DMS114 treated with DMSO at 0.1 percent for 48 hours (cell line): ENCODE data around the gene PXMP4.

Experiments
- DNase-seq: peaks from one replicate; lab custom pipeline; 2025; ENCODE audit not compliant: unreplicated experiment; lab: John Stamatoyannopoulos, UW

PXMP4 gene

DNA sequence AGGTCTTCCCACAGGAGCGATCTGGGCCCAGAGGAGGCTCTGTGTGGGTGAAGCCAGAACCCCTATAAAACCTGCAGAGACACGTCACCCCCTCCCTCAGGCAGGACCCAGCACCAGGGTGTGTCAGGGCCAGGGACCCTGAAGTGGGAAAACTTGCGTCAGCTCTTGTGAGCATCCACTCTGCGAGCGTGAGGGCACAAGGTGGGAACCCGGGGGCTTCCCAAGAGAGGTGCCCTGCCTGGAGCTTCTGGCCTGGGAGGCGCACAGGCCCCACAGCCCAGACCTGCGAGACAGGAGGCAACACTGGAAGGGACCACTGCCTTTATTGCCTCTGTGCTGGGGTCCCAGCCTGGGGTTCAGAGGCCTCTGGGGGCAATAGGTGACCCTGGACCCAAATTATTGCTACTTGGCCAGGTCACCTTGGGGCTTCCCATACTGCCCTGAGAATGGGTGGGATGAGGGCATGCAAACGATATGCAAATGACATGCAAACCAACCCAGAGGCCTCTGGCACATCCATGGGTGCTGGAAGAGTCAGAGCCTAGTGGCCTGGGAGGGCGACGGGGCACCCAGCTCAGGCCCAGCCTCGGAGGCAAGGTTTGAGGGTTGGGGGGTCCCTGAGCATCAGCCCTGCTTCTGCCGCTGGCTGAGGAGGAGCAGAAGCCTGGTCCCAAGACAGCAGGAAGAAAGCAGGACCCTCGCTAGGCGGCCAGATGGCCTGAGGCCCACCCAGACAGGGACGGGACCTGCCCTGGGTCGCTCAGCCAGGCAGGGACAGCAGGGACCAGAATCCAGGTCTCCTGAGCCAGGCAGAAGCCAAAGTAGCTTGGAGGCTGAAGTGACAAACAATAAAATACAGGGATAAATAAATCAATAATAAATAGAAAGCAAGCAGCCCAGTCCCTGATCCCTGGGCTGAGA is 63.1 kb downstream of the PXMP4 start:
- no peak for DNase-seq

DNA sequence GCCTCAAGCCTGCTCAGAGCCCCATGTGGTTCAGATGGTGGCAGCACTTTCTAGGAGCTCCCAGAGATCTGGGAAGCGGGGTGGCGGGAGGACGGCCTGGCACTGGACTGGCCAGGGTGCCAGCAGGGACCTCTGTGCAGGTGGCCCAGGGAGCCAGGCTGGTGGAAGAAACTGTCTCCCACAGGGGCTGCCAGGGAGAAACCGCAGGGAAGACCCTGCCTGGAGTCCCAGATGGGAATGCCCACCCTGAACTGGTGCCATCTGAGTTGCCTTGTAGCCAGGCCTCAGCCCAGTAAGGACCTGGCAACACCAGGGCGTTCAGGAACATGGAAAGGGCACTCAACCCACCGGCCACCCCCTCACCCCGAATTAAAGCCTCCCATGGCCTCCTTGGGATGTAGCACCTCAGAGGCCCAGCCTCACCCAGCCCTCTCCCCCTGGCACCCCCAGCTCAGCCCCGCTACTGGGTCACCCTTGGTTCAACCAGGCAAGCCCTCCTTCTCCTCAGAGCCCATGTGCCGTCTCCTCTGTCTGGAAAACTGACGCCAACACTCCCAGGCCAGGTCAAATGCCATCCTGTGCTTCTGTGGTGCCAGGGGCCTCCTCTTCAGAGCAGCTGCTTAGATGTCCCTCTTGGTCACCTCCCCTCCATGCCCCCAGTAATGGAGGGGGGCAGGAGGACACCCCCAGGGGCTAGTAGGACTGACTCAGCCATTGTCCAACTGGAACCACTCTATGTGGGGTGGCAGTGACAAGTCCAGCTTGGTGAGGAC is 63.9 kb downstream of the PXMP4 start:
- no peak for DNase-seq

DNA sequence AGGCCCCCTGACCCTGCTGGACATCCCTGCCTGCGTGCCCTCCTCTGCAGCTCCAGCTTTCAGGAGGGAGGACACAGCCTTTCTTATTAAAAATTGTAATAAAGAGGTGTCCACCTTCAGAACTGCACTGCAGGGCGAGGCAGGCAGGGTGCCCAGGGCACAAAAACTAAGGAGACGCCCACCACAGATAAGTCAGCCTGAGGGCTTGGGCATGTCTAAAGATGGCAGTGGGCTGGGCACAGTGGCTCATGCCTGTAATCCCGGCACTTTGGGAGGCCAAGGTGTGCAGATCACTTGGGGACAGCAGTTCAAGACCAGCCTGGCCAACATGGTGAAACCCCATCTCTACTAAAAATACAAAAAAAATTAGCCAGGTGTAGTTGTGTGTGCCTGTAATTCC is 64.9 kb downstream of the PXMP4 start:
- DNase-seq: no peak

DNA sequence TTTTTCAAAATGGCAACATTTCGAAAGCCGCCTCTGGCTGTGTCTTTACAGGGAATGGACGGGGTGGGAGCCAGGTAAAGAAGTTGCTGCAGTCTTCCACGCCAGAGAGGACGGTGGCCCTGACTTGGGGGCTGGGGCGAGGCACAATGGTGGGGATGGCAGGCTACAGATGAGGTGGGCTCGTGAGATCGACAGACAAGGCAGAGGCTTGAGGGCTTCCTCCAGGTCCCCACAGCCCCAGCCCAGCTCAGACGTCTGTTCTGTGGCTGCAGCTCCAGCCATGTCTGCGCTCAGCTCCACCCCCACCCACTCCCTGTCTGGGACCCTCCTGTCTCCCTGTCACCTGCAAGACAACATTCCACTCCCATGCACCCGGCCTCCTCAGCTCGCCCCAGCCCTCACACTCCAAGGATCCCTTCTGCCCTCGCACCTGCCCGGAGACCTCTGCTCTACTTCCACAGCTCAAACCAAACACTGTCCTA is 65.4 kb downstream of the PXMP4 start:
- DNase-seq: no peak

DNA sequence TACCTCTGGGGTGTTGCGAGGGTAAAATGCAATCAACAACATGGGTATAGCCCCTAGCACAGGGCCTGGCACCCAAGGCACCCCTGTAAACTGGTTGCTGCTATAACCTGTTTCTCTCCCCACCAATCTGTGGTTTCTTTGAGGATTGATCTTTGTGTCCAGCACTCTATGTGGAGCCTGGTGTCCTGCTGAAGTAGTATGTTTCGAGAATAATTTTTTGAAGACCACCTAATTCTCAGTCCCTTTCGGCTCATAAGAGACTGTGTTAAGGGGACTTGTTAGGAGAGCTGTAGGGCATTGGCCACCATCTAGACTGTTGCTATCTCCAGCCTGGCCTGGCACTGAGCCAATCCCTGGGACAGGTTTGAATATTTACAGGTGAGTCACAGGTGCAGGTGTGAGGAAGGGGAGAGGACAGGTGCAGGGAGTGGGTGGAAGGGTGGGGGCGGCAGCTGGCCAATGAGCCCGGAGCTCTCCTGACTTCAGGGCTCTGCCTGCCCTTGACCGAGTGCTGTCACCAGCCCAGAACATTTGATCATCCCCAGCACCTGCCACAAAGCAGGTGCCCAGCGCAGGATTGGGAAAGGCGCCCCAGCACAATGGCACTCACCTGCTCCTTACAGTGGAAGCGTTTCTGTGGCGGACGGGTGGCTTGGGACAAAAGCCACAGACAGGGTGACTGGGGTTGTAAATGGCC is 66.1 kb downstream of the PXMP4 start:
- no peak for DNase-seq

DNA sequence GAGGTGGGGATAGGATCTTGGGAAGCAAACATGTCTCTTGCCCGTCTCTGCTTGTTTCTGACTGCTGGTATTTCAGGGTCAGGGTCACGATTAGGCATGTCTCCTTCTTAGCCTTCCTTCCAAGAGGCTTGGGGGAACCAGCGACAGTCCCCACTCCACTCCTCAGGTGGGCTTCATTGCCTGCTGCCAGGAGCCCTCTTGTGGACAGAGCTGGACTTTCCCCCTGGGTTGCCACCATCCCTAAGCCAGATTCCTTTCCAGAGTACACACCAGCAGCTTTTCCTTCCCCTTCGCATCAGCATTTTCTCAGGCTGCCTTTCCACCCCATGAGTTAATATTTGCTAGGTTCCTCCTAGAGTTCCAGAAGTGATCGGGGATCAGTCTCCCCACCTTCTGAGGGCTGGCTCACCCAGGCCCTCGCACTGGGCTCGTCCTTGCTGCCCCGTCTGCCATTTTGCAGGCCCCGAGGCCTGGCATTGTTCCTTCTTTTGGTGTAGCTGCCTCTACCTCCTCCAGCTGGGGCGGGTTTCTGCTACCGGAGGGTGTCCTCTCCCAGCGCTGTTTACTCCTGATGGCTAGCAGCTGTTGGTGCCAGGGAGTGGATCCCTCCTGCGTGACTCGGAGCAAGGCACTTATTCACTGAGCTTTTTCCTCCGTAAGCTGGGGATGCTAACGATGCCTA is 66.8 kb downstream of the PXMP4 start:
- peak; percentile 54 for DNase-seq
